ENCODE data around the gene KATNB1. TPM values are rescaled to one million over a fixed set of nuclear protein-coding genes. Genes with fewer than 3 reads are reported as not detected.
A peak's percentile ranks its signal among the peaks of the same experiment; 100 is the strongest.

The KATNB1 gene
- total and polyA plus RNA-seq, 10 donors: 10.6 to 23.1 (median 17.0) TPM

- no peaks in the 10 kb centered on the region for H3K27me3 ChIP-seq (replicated peaks in 1 of 7)
- DNase-seq: no peak
- TF ChIP-seq POLR2A (IDR thresholded peaks at IDR 0.05) (no peak), POLR2AphosphoS5 (IDR thresholded peaks at IDR 0.05) (no peak)
- TF ChIP-seq, protein P1, sequence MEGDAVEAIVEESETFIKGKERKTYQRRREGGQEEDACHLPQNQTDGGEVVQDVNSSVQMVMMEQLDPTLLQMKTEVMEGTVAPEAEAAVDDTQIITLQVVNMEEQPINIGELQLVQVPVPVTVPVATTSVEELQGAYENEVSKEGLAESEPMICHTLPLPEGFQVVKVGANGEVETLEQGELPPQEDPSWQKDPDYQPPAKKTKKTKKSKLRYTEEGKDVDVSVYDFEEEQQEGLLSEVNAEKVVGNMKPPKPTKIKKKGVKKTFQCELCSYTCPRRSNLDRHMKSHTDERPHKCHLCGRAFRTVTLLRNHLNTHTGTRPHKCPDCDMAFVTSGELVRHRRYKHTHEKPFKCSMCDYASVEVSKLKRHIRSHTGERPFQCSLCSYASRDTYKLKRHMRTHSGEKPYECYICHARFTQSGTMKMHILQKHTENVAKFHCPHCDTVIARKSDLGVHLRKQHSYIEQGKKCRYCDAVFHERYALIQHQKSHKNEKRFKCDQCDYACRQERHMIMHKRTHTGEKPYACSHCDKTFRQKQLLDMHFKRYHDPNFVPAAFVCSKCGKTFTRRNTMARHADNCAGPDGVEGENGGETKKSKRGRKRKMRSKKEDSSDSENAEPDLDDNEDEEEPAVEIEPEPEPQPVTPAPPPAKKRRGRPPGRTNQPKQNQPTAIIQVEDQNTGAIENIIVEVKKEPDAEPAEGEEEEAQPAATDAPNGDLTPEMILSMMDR (IDR thresholded peaks at IDR 0.05 in 8 of 11, conservative IDR thresholded peaks at IDR 0.05 in 3 of 11): no peak
- no peaks in the 10 kb centered on the region for H3K9me3 ChIP-seq
- no peak overlapping the region for H3K4me3 ChIP-seq
- intact Hi-C loops (cut with DNase I; ENCODE audit: low total_unique reads): no loop called here
- WGBS, 5 donors: 86 to 91% (median 89%) methylated on average over 18 to 23 of the region's 23 CpGs
- peak overlapping the region in 1 of 8 donors; percentile 40 for H3K27ac ChIP-seq
- no peaks in the 10 kb centered on the region for H3K36me3 ChIP-seq
- peaks cover 0 to 8% (median 0%) of the 10 kb centered on the region in 6 donors for H3K4me1 ChIP-seq
Measured at GRCh38 chr16:57701759-57702371, 33.7 kb upstream of the KATNB1 start.

DNA sequence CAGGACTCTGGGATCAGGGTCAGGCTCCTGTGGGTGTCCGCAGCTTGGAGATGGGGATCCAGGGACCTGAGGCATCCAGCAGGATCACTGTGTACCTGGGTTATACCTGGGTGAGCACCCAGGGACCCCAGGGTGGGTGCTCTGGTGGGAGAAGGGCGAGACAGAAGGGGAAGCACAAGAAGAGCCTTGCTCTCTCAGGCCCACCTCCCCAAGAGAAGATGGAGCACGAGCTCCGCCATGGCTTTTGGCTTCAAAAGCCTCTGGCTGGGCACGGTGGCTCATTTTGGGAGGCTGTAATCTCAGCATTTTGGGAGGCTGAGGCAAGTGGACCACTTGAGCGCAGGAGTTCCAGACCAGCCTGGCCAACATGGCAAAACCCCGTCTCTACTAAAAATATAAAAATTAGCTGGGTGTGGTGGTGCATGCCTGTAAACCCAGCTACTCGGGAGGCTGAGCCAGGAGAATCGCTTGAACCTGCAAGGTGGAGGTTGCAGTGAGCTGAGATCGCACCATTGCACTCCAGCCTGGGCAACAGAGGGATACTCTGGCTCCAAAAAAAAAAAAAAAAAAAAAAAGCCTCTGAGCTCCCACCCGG lies 32.1 kb upstream of the KATNB1 start:
- no peak overlapping the region for H3K4me3 ChIP-seq
- no peak for DNase-seq
- no peak overlapping the region for H3K27ac ChIP-seq
- no peaks in the 10 kb centered on the region for H3K36me3 ChIP-seq
- peaks cover 0 to 8% (median 0%) of the 10 kb centered on the region in 6 donors for H3K4me1 ChIP-seq
- TF ChIP-seq POLR2A (IDR thresholded peaks at IDR 0.05) (no peak), POLR2AphosphoS5 (IDR thresholded peaks at IDR 0.05) (no peak)
- TF ChIP-seq, protein P1 (IDR thresholded peaks at IDR 0.05 in 8 of 11, conservative IDR thresholded peaks at IDR 0.05 in 3 of 11): no peak
- 84 to 95% (median 93%) methylated on average over 11 of the region's 11 CpGs for WGBS, 5 donors
- no peaks in the 10 kb centered on the region for H3K9me3 ChIP-seq
- H3K27me3 ChIP-seq (replicated peaks in 1 of 7): no peaks in the 10 kb centered on the region
- intact Hi-C loops (cut with DNase I; ENCODE audit: low total_unique reads): no loop called here

DNA sequence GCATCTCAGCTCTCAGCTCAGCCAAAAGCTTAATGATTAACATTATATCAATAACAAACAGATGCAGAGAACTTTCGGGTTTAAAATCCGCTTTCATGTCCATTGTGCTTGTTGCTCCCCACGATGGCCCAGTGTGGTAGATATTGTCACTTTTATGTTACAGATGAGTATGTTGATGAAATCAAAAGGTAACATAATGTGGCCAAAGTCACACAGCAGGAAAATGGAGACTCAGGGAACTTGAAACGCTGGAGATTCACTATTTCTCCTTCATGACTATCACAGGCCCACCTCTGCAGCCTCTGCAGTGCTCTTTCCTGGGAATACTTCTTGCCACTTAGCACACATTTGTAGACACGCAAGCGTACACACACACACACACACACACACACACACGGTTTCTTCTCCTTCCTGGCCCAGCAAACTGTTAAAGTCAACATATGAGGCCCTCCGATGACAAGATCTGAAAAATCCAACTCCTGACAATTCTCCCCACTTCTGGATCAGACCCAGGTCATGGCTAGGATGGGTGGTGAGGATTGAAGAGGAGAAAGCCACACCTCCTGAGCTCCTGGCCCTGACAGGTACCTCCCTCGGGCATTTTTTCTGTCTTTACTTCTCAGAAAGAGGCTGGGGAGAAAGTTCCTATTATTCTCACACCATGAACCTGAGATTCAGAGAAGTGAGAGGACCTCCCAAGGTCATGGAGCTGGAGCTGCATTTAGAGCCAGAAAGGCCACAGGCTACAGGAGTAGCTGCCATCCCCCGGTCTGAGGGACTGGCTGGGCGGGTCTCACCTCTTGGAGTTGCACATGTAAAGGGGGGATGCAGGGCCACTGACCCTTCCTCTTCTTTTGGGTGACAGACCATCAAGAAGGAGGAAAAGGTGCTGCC lies 31.3 kb upstream of the KATNB1 start:
- DNase-seq: no peak
- no peak overlapping the region for H3K27ac ChIP-seq
- TF ChIP-seq POLR2AphosphoS5 (IDR thresholded peaks at IDR 0.05) (no peak), POLR2A (IDR thresholded peaks at IDR 0.05) (no peak)
- TF ChIP-seq, protein P1 (IDR thresholded peaks at IDR 0.05 in 8 of 11, conservative IDR thresholded peaks at IDR 0.05 in 3 of 11): no peak
- 67 to 86% (median 84%) methylated on average over 10 to 11 of the region's 11 CpGs for WGBS, 5 donors
- H3K4me3 ChIP-seq: no peak overlapping the region
- no peaks in the 10 kb centered on the region for H3K27me3 ChIP-seq (replicated peaks in 1 of 7)
- H3K36me3 ChIP-seq: no peaks in the 10 kb centered on the region
- intact Hi-C loops (cut with DNase I; ENCODE audit: low total_unique reads): no loop called here
- peaks cover 0 to 8% (median 0%) of the 10 kb centered on the region in 6 donors for H3K4me1 ChIP-seq
- no peaks in the 10 kb centered on the region for H3K9me3 ChIP-seq

Data from spleen (tissue), 11 donors.